ENCODE results near the gene C2CD4B.

C2CD4B gene

GRCh38 chr15:62149729-62150128 lies 15.4 kb downstream of the C2CD4B start:
- DNase-seq: no peak

DNA sequence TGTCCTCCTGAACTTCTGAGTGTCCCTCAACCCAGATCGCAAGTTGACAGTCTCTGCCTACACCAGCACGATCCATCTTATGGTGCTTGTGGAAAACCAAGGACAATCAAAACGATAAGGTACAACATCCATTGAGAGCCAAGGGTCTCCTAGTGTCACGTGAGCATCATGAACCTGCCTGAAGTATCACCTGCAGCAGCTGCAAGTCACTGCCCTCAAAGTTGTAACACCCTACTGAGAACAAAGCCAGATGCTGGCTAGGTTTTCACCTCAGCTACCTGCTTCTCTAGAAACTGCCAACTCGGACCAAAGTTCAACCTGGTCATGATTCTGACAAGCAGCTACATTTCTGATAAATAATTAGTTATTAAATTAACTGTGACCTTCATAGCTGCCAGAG lies 17.5 kb downstream of the C2CD4B start:
- DNase-seq: no peak

- DNase-seq: no peak
Observed at GRCh38 chr15:62147149-62147548, 17.9 kb downstream of the C2CD4B start.

- DNase-seq: no peak
Observed at GRCh38 chr15:62145015-62145735, 19.9 kb downstream of the C2CD4B start.

DNA sequence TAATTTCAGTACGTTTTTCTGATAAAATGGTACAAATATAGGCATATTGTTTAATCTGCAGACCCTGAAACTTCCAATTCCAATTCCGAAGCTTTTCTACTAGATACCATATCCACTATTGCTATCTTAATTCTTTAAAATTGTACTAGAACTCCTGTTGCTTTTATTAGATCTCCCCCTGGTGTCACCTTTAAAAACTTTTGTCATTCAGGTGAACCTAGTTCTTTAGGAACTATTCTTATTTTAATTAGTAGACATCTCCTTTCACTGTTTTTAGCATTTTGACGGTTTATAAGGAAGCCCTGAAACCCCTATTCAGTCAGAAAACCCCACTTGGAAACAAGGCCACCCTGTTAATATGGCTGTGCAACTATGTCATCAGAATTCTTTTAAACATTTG lies 22.3 kb downstream of the C2CD4B start:
- DNase-seq: no peak

- DNase-seq: no peak
Observed at GRCh38 chr15:62141643-62142588, 23.2 kb downstream of the C2CD4B start.

- DNase-seq: no peak
Observed at GRCh38 chr15:62141200-62141599, 23.9 kb downstream of the C2CD4B start.

GRCh38 chr15:62138124-62138523 lies 27.0 kb downstream of the C2CD4B start:
- no peak for DNase-seq

DNA sequence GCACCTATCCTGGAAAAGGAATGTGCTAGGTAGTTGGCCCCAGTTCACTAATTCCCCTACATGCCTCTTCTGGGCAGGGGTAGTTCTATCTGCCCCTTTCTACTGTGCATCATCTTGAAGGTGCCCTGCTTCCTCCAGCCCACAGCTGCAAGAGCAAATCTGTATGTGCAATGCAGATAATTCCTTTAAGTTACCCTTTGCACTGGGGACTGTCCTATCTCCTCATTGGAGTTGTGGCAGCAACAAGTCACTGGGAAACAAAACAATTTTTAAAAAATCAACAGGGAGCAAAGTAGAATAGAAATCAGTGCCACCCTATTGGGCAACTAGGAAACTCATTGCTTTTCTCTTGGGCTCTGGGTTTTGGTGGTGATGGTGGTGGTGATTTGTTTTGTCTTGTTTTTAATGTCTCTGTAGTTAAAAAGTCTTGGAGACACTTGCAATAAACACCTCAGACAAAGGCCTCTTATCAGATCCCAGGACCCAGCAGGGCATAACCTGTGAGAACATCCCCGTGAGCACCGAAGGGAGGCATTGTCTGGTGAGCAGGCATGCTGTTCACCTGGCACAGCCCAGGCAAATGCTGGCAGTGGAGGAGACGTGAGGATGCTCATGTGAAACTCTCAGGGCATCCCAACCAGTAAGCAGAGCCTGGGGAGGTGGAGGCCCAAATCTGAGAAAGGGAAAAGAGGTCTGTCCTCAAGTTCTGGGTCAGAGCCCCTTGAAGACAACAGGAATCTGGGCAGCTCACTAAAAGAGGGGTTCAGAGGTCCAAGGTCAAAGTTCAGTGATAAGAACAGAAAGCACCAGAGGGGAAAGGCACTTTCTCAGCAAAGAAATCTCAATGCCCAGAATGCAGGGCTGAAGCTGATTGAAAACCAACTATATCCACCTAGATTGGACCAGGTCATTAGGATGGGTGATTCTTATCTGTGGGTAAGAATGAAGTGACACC lies 27.9 kb downstream of the C2CD4B start:
- no peak for DNase-seq

DNA sequence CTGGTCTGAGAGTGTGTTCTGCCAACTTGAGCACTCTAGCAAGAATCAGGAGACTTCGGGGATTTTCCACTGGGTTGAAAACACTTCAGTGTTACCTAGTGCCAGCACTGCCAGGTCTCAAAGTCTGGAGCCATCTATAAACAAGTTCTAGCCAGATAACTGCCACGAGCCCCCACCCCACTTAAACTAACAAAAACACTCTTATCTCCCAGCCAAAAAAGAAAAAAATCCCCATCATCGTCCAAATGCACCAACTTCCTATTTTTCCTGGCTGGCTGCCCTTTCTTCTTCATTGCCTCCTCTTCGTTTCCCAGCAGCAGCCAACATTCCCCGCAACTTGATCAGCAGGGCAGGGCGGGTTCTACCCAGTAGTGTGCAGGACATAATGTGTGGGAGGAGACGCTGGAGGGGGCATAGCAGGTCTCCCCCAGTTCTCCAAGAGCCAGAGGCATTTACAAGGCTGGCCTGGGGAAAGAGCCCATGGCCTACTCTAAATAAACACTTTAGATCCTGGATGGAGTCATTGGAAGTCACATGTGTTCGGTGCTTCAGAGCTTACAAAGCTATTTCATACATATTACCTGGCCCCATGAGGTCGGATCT lies 29.5 kb downstream of the C2CD4B start:
- no peak for DNase-seq

DNA sequence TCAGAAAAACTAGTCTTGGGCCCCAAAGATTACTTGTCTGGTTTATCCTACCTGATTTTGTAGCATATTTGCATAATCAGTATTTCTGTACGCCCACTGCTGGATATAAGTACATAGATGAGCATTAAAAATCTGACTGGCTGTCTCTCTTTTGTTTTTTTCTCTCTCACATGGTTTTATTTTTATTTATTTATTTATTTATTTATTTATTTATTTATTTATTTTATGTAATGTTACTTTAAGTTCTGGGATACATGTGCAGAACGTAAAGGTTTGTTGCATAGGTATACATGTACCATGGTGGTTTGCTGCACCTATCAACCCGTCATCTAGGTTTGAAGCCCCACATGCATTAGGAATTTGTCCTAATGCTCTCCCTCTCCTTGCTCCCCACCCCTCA lies 31.9 kb downstream of the C2CD4B start:
- DNase-seq: no peak

DNA sequence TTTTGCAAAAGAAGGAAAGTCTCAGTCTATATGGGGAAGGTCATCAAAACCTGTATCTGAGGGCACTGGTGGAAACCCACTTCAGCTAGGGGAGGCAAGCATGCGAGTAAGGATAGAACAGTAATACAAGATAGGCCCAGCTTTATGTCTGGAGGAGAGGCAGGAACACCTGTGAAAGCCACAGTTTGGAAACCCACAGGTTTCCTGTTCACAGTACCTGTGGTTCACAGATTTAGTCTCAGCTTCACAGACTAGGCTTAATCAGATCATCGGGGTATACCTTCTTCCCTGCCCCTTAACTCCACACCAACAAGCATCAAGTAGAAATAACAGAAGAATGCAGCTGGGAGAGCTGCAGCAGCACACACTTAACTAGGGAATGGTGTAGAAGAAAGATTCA lies 36.2 kb downstream of the C2CD4B start:
- DNase-seq: no peak

DNA sequence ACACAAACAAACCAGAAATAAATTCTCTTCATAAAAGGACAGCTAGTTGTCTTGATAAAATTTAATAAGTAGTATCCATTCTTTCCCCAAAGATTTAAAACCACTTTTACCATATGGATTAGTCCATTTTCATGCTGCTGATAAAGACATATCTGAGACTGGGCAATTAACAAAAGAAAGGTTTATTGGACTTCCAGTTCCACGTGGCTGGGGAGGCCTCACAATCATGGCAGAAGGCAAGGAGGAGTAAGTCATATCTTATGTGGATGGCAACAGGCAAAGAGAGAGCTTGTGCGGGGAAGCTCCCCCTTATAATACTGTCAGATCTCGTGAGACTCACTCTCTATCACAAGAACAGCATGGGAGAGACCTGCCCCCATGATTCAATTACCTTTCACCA lies 38.7 kb downstream of the C2CD4B start:
- DNase-seq: no peak

DNA sequence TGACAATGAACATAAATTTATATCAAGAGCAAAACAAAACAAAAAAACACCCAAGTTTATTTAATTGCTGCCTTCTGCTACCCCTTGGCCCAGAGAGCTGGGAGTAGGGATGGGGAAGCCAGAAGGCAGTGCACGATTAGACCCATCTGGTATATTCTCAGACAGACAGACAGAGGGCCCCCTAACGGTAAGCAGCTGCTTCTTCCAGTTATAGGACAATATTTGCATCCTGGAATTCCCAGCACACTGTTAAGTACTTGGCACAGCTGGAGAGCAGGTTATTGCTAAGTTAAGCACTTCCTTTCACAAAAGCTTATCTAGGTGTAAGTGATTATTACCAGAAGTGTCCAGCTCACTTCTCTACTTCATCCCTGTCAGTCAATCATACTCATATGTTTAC lies 39.3 kb downstream of the C2CD4B start:
- DNase-seq: no peak

GRCh38 chr15:62124973-62125303 lies 40.1 kb downstream of the C2CD4B start:
- no peak for DNase-seq

GRCh38 chr15:62124176-62124972 lies 40.7 kb downstream of the C2CD4B start:
- DNase-seq: no peak

DNA sequence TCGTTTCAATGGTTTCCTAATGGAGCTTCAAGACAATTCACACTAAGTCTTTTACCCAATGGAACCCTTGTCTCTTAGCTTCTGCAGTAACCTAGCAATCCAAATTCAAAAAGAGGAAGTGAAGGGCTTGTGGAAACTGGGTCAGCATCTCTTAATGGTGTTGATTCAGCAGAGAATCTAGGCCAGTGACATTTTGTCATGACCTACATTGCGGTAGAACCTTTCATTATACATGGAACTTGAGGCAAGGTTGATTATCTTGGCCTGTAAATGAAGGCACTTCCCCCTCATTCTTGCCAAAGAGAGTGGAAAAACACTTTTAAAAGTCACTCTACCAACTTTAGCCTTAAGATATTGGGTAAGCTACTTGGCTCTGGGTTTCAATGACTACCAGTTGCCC lies 42.8 kb downstream of the C2CD4B start:
- no peak for DNase-seq

GRCh38 chr15:62121273-62122015 lies 43.6 kb downstream of the C2CD4B start:
- no peak for DNase-seq

GRCh38 chr15:62120776-62121175 lies 44.3 kb downstream of the C2CD4B start:
- DNase-seq: no peak

GRCh38 chr15:62119874-62120273 lies 45.2 kb downstream of the C2CD4B start:
- no peak for DNase-seq
